HG02798 (cell line): ENCODE results near the gene FERMT1.

Experiments
- ATAC-seq: cut with Tn5 transposase; IDR thresholded peaks from one replicate; pipeline ENCODE4 v1.9.1; 2021; ENCODE audit warnings: mild to moderate bottlenecking; ENCODE audit not compliant: unreplicated experiment, poor library complexity

FERMT1 gene

GRCh38 chr20:6122873-6123648 lies at the start of gene FERMT1:
TSS of gene FERMT1 (minus strand) at chr20:6123030. CDS start at chr20:6119554, 3,476 bp downstream.
- peak; percentile 75 for ATAC-seq

GRCh38 chr20:6169251-6169650 lies 46.4 kb upstream of the FERMT1 start:
- no peak for ATAC-seq

- ATAC-seq: no peak
Observed at GRCh38 chr20:6168204-6168603, 45.4 kb upstream of the FERMT1 start.

- ATAC-seq: no peak
Observed at GRCh38 chr20:6165346-6165745, 42.5 kb upstream of the FERMT1 start.

GRCh38 chr20:6164421-6165341 lies 41.9 kb upstream of the FERMT1 start:
- ATAC-seq: no peak

GRCh38 chr20:6160736-6161135 lies 37.9 kb upstream of the FERMT1 start:
- no peak for ATAC-seq

GRCh38 chr20:6157345-6157744 lies 34.5 kb upstream of the FERMT1 start:
- ATAC-seq: no peak

- no peak for ATAC-seq
Observed at GRCh38 chr20:6152777-6153176, 29.9 kb upstream of the FERMT1 start.

- no peak for ATAC-seq
Observed at GRCh38 chr20:6148073-6148472, 25.2 kb upstream of the FERMT1 start.

GRCh38 chr20:6142348-6142993 lies 19.6 kb upstream of the FERMT1 start:
- ATAC-seq: no peak

- no peak for ATAC-seq
Observed at GRCh38 chr20:6140947-6141346, 18.1 kb upstream of the FERMT1 start.

GRCh38 chr20:6135347-6135746 lies 12.5 kb upstream of the FERMT1 start:
- no peak for ATAC-seq

GRCh38 chr20:6134592-6134991 lies 11.8 kb upstream of the FERMT1 start:
- no peak for ATAC-seq

GRCh38 chr20:6130045-6130444 lies 7.2 kb upstream of the FERMT1 start:
- ATAC-seq: no peak

GRCh38 chr20:6127825-6128224 lies 5.0 kb upstream of the FERMT1 start:
- no peak for ATAC-seq

- ATAC-seq: no peak
Observed at GRCh38 chr20:6126846-6127245, 4.0 kb upstream of the FERMT1 start.

GRCh38 chr20:6123649-6124014 lies 802 bp upstream of the FERMT1 start:
- ATAC-seq: no peak

GRCh38 chr20:6122111-6122872 lies 538 bp downstream of the FERMT1 start:
- no peak for ATAC-seq

GRCh38 chr20:6121504-6121903 lies 1.3 kb downstream of the FERMT1 start:
- ATAC-seq: no peak

GRCh38 chr20:6120491-6120988 lies 2.3 kb downstream of the FERMT1 start:
- no peak for ATAC-seq
